ENCODE measurements around the gene ERC1. TPM values are rescaled to one million over a fixed set of nuclear protein-coding genes. Genes with fewer than 3 reads are reported as not detected.

ERC1 gene
- total RNA-seq, 2 experiments from 2014 or later: 40.1 to 49.6 TPM

GRCh38 chr12:976644-977043, 14.4 kb upstream of the ERC1 start:
- CTCF ChIA-PET: no interaction called here
- intact Hi-C loops (cut with DNase I, micrococcal nuclease): no loop called here
- POLR2A ChIA-PET: no interaction called here
- Histone ChIP-seq H3K9me3 (ENCODE audit: control insufficient read depth in 1 of 2, insufficient read depth in 1 of 2, low read length in 2 of 2) (no peaks in the 10 kb centered on the region), H3K27ac (ENCODE audit: low read depth in 1 of 2, low read length in 2 of 2) (no peak overlapping the region), H3K4me1 (ENCODE audit: insufficient read depth, low read length) (no peaks in the 10 kb centered on the region), H3K36me3 (ENCODE audit: insufficient read depth, low read length) (no peaks in the 10 kb centered on the region), H3K4me3 (ENCODE audit: low read length) (no peak overlapping the region), H3K27me3 (ENCODE audit: control insufficient read depth in 1 of 2, insufficient read depth in 2 of 2, low read length in 2 of 2) (no peaks in the 10 kb centered on the region)
- Mint-ChIP-seq H3K9me3 (no peaks in the 10 kb centered on the region), H3K4me3 (no peak overlapping the region), H3K27me3 (no peaks in the 10 kb centered on the region), H3K36me3 (ENCODE audit: low read depth) (no peaks in the 10 kb centered on the region), H3K27ac (no peak overlapping the region), H3K4me1 (ENCODE audit: low read depth) (no peaks in the 10 kb centered on the region)
- DNase-seq: no peak
- no peak for ATAC-seq (ENCODE audit: poor library complexity)
- TF ChIP-seq, protein P1, sequence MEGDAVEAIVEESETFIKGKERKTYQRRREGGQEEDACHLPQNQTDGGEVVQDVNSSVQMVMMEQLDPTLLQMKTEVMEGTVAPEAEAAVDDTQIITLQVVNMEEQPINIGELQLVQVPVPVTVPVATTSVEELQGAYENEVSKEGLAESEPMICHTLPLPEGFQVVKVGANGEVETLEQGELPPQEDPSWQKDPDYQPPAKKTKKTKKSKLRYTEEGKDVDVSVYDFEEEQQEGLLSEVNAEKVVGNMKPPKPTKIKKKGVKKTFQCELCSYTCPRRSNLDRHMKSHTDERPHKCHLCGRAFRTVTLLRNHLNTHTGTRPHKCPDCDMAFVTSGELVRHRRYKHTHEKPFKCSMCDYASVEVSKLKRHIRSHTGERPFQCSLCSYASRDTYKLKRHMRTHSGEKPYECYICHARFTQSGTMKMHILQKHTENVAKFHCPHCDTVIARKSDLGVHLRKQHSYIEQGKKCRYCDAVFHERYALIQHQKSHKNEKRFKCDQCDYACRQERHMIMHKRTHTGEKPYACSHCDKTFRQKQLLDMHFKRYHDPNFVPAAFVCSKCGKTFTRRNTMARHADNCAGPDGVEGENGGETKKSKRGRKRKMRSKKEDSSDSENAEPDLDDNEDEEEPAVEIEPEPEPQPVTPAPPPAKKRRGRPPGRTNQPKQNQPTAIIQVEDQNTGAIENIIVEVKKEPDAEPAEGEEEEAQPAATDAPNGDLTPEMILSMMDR (IDR thresholded peaks at IDR 0.05): no peak

- Mint-ChIP-seq H3K27me3 (no peaks in the 10 kb centered on the region), H3K36me3 (ENCODE audit: low read depth) (no peaks in the 10 kb centered on the region), H3K27ac (no peak overlapping the region), H3K4me1 (ENCODE audit: low read depth) (no peaks in the 10 kb centered on the region), H3K4me3 (no peak overlapping the region), H3K9me3 (no peaks in the 10 kb centered on the region)
- DNase-seq (no peak), ATAC-seq (ENCODE audit: poor library complexity) (no peak)
- Histone ChIP-seq H3K4me1 (ENCODE audit: insufficient read depth, low read length) (no peaks in the 10 kb centered on the region), H3K27ac (ENCODE audit: low read depth in 1 of 2, low read length in 2 of 2) (no peak overlapping the region), H3K9me3 (ENCODE audit: control insufficient read depth in 1 of 2, insufficient read depth in 1 of 2, low read length in 2 of 2) (no peaks in the 10 kb centered on the region), H3K27me3 (ENCODE audit: control insufficient read depth in 1 of 2, insufficient read depth in 2 of 2, low read length in 2 of 2) (no peaks in the 10 kb centered on the region), H3K4me3 (ENCODE audit: low read length) (no peak overlapping the region), H3K36me3 (ENCODE audit: insufficient read depth, low read length) (no peaks in the 10 kb centered on the region)
- TF ChIP-seq, protein P1 (IDR thresholded peaks at IDR 0.05): no peak
- intact Hi-C loops (cut with DNase I, micrococcal nuclease): no loop called here
- CTCF ChIA-PET: no interaction called here
- POLR2A ChIA-PET: no interaction called here
Observed at GRCh38 chr12:977156-977555, 13.9 kb upstream of the ERC1 start.

GRCh38 chr12:979349-979748, 11.7 kb upstream of the ERC1 start:
- Mint-ChIP-seq H3K27ac (no peak overlapping the region), H3K4me1 (ENCODE audit: low read depth) (no peaks in the 10 kb centered on the region), H3K4me3 (no peak overlapping the region), H3K36me3 (ENCODE audit: low read depth) (no peaks in the 10 kb centered on the region), H3K9me3 (no peaks in the 10 kb centered on the region), H3K27me3 (no peaks in the 10 kb centered on the region)
- H3K27ac ChIP-seq (ENCODE audit: low read depth in 1 of 2, low read length in 2 of 2): no peak overlapping the region
- no peaks in the 10 kb centered on the region for H3K27me3 ChIP-seq (ENCODE audit: control insufficient read depth in 1 of 2, insufficient read depth in 2 of 2, low read length in 2 of 2)
- H3K4me1 ChIP-seq (ENCODE audit: insufficient read depth, low read length): no peaks in the 10 kb centered on the region
- H3K9me3 ChIP-seq (ENCODE audit: control insufficient read depth in 1 of 2, insufficient read depth in 1 of 2, low read length in 2 of 2): no peaks in the 10 kb centered on the region
- CTCF ChIA-PET: no interaction called here
- POLR2A ChIA-PET: no interaction called here
- H3K4me3 ChIP-seq (ENCODE audit: low read length): no peak overlapping the region
- intact Hi-C loops (cut with DNase I, micrococcal nuclease): no loop called here
- ATAC-seq (ENCODE audit: poor library complexity) (no peak), DNase-seq (no peak)
- TF ChIP-seq, protein P1 (IDR thresholded peaks at IDR 0.05): no peak
- H3K36me3 ChIP-seq (ENCODE audit: insufficient read depth, low read length): no peaks in the 10 kb centered on the region
